ENCODE measurements around the gene ATP13A2. TPM values are rescaled to one million over a fixed set of nuclear protein-coding genes. Genes with fewer than 3 reads are reported as not detected.

The ATP13A2 gene
- total RNA-seq, 4 donors from 2014 or later: 42.7 to 62.0 (median 47.3) TPM

- H3K36me3 ChIP-seq: no peaks in the 10 kb centered on the region
- H3K27ac ChIP-seq: peak overlapping the region; percentile 85
- WGBS: 47% methylated on average over 3 of the region's 20 CpGs
- TF ChIP-seq POLR2AphosphoS5 (IDR thresholded peaks at IDR 0.05) (no peak), CTCF (IDR thresholded peaks at IDR 0.05) (no peak), POLR2A (IDR thresholded peaks at IDR 0.05) (peak in 1 of 2 donors; percentile 21), EP300 (IDR thresholded peaks at IDR 0.05) (no peak)
- peaks cover 59% of the 10 kb centered on the region for H3K4me1 ChIP-seq
- peak in 1 of 2 donors; percentile 84 for DNase-seq (ENCODE audit: low spot score in 2 of 2)
- H3K4me3 ChIP-seq: peak overlapping the region; percentile 55
- H3K27me3 ChIP-seq: no peaks in the 10 kb centered on the region
- H3K9me3 ChIP-seq: no peaks in the 10 kb centered on the region
Observed at GRCh38 chr1:16978567-16979474, 32.9 kb downstream of the ATP13A2 start.

GRCh38 chr1:16978139-16978538, 33.6 kb downstream of the ATP13A2 start:
- Histone ChIP-seq H3K9me3 (no peaks in the 10 kb centered on the region), H3K4me1 (peaks cover 56% of the 10 kb centered on the region), H3K36me3 (no peaks in the 10 kb centered on the region), H3K4me3 (no peak overlapping the region), H3K27ac (peak overlapping the region; percentile 85), H3K27me3 (no peaks in the 10 kb centered on the region)
- DNase-seq (ENCODE audit: low spot score in 2 of 2): no peak
- 78% methylated on average over 4 of the region's 4 CpGs for WGBS
- TF ChIP-seq EP300 (IDR thresholded peaks at IDR 0.05) (no peak), CTCF (IDR thresholded peaks at IDR 0.05) (no peak), POLR2AphosphoS5 (IDR thresholded peaks at IDR 0.05) (no peak), POLR2A (IDR thresholded peaks at IDR 0.05) (no peak)

DNA sequence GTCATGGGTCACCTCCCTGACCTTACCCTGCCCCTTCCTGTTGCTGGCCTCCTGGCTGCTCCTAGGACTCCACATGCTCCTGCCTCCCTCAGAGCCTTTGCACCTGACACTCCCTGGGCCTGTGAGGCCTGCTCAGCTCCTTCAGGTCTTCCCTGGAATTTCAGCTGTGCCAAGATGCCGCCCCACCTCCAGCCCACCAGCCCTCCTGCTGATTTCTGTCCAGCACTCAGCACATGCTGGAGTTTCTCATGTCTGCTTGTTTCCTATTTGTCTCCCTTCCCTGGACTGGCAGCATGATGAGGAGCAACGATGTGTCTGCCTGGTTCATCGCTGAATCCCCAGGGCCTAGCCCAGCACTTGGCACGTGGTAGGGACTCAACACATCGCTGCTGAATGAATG, 34.4 kb downstream of the ATP13A2 start:
- Histone ChIP-seq H3K4me3 (no peak overlapping the region), H3K27me3 (no peaks in the 10 kb centered on the region), H3K36me3 (no peaks in the 10 kb centered on the region), H3K9me3 (no peaks in the 10 kb centered on the region), H3K27ac (peak overlapping the region; percentile 85), H3K4me1 (peaks cover 56% of the 10 kb centered on the region)
- no peak for DNase-seq (ENCODE audit: low spot score in 2 of 2)
- 80% methylated on average over 5 of the region's 5 CpGs for WGBS
- TF ChIP-seq EP300 (IDR thresholded peaks at IDR 0.05) (no peak), POLR2AphosphoS5 (IDR thresholded peaks at IDR 0.05) (no peak), CTCF (IDR thresholded peaks at IDR 0.05) (no peak), POLR2A (IDR thresholded peaks at IDR 0.05) (no peak)

GRCh38 chr1:16976966-16977365, 34.8 kb downstream of the ATP13A2 start:
- no peak overlapping the region for H3K27ac ChIP-seq

More at GRCh38 chr1:16976966-16977365, 34.8 kb downstream of the ATP13A2 start:
- no peaks in the 10 kb centered on the region for H3K9me3 ChIP-seq
- 96% methylated on average over 14 of the region's 16 CpGs for WGBS
- H3K4me3 ChIP-seq: no peak overlapping the region
- no peak for DNase-seq (ENCODE audit: low spot score in 2 of 2)
- peaks cover 56% of the 10 kb centered on the region for H3K4me1 ChIP-seq
- H3K36me3 ChIP-seq: no peaks in the 10 kb centered on the region
- H3K27me3 ChIP-seq: no peaks in the 10 kb centered on the region
- TF ChIP-seq EP300 (IDR thresholded peaks at IDR 0.05) (no peak), POLR2A (IDR thresholded peaks at IDR 0.05) (no peak), CTCF (IDR thresholded peaks at IDR 0.05) (no peak), POLR2AphosphoS5 (IDR thresholded peaks at IDR 0.05) (no peak)
